HTR-8/SVneo (cell line): Measurements from ENCODE around the gene TYMP.

ENCODE experiments used
- DNase-seq: peaks from one replicate; pipeline ENCODE4 v3.0.0; 2011; ENCODE audit warnings: low spot score, mixed read lengths; ENCODE audit not compliant: insufficient read length
- FAIRE-seq: peaks from 2 replicates; lab custom pipeline; 2011; peaks lifted over from hg19 to GRCh38; lab: Jason Lieb, UNC

The TYMP gene

GRCh38 chr22:50507421-50507990 lies 22.3 kb downstream of the TYMP start, which contains the start of gene LMF2:
TSS of gene LMF2 (minus strand) at chr22:50507702. CDS start at chr22:50507675, 27 bp downstream.
- peak; percentile 73 for DNase-seq
- no peak for FAIRE-seq

GRCh38 chr22:50506611-50507420 lies 23.0 kb downstream of the TYMP start:
- FAIRE-seq = peak; percentile 23

GRCh38 chr22:50505776-50506610 lies 23.8 kb downstream of the TYMP start:
- no peak for DNase-seq
- no peak for FAIRE-seq

More at GRCh38 chr22:50506611-50507420, 23.0 kb downstream of the TYMP start:
- DNase-seq = no peak

DNA sequence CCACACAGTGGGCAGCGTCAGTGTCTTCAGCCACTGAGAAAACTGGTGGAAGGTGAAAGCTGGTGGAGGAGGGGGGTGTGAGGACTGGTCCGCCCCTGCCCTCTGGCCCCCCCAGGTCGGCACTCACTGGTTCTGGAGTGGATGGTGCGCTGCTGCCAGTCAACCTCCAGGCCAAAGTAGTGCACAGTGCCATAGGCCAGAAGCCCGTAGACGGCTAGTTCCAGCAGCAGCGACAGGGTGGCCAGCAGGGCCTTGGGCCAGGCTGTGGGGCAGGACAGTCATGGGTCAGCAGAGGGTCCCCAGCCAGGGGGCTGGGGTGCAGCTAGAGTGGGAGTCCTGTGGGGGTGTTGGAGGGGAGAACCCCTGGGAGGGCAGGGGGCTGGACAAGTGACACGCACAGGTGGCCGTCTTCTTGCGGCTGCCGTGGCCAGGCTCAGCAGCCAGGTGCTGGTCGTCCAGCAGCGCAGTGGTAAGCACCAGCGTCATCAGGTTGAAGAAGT lies 24.5 kb downstream of the TYMP start:
- DNase-seq = no peak
- FAIRE-seq = no peak

DNA sequence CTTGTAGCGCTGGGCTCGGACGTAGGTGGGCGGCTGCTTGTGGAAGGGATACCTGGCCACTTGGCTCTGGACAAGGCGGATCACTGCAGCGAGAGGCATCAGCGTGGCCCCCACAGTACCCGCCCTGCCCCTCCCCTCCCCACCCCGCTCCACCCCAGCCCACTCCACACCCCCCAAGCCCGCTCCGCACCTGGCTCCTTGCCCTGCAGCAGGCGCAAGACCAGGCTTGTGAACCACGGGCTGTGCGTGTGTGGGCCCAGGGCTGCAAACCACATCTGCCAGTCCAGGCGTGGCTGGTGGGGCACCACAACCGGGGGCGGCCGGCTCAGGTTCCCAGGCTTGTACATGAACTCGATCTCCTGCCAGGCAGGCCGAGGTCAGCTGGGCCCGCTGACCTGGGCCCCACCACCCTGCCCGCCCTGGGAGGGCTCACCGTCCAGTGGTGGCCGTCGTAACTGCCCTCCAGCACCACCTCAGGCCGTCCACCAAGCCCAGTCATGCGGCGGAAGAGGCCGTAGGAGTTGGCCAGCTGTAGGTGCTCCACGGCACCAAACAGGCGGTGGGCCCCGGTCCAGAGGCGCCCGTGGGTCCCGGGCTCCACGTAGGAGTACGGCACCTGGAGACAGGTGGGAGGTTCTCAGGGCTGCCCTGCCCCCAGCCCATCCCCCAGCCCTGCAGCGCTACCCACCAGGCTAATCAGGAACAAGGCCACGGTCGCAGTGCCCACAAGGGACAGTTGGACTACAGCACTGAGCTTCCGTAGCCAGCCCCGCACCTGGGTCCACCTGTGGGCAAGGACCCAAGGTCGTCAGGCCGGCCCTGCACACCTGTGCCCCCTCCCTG lies 25.2 kb downstream of the TYMP start:
- FAIRE-seq (no peak), DNase-seq (no peak)

- DNase-seq (no peak), FAIRE-seq (no peak)
Observed at GRCh38 chr22:50503475-50504145, 26.2 kb downstream of the TYMP start.

GRCh38 chr22:50502628-50503474 lies 27.0 kb downstream of the TYMP start:
- FAIRE-seq (no peak), DNase-seq (no peak)

DNA sequence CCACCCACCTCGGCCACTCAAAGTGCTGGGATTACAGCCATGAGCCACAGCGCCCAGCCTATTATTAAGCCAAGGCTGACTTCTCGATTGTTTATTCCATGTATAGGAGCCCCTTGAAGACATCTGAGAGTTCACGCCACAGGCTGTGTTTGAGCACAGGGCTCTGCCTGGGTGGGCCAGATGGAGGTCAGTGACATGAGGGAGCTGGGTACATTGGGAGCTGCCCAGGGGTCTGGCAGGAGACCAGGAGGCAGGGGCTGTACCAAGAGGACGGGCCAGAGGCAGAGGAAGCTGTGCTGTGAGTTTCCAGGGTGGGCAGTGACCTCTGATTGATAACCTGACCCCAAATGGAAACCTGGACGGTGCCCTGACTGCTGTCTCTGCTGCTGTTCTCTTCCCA lies 27.7 kb downstream of the TYMP start:
- FAIRE-seq = no peak
- no peak for DNase-seq

- DNase-seq (no peak), FAIRE-seq (no peak)
Observed at GRCh38 chr22:50500452-50500851, 29.4 kb downstream of the TYMP start.

DNA sequence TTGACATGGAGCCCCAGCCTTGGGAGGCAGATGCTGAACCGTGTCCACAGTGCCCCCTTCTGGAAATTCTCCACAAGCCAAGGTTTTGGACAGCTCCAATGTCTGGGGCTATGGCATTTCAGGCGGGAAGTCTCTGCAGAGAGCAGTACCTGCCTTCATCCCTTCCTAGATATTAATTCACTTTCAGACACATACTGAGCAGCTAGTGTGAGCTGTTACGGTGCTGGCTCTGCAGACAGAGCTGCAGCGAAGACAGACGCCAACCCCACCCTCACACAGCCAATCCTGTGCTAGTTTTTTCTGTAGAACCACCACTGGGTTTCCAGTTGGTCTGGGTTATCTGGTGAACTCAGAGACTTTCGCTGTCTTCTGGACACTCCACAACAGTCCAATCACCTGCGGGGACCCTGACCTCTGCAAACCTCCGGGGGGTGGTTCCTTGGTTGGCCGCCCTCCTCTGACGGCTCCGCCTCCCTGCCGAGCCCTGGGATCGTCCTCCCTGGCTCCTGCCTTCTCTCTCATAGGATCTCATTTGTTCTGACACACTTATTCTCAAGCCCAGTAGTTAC lies 31.4 kb downstream of the TYMP start:
- FAIRE-seq (no peak), DNase-seq (peak; percentile 70)

DNA sequence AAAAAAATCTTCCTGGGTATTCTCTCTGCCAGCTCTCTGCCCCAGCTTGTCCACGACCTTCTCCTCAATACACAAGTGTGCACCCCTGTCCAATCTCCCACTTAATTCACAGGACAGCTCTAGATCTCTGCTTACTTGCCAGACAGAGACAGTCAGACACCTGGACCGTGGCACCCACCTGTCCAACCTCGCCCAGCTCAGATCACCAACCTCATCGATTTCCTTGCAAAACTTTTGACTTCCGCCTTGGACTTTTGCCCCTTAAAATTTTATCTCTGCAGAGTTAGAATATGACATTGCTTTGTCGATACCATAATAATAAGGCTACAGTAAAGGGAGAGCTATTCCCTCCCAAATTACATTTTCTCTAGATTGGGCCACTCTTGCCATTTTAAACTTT lies 32.7 kb downstream of the TYMP start:
- no peak for FAIRE-seq

DNA sequence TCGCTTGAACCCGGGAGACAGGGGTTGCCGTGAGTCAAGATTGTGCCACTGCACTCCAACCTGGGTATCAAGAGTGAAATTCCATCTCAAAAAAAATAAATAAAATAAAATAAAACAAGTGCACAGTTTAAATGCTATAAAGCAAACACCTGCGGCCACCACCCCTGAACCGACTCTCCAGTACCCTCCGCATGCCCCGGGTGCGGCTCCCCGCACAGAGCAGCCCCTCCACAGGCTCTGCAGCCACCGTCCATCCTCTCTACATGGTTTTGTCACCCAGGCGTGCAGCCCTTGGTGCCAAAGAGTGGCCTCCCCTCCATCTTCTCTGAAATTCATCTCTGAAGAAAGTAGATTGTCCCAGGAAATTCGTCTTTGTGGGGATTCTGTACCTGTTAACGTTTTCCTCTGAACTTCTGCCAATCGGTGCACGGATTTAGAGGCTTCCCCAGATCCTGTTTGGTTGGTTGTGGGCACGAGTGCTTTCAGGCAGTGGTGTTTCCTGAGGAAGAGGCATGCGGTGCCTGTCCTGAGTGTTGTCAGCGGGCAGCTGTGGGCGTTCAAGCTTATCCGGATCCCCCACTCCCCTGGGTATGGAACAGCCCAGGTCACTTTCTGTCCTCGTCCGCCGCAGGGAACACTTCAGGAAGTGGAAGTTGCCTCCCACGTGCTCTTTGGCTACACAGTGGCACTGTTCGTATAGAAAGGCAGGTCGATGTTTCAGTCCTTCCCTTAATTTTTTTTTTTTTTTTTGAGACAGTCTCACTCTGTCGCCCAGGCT lies 39.1 kb downstream of the TYMP start:
- FAIRE-seq (no peak), DNase-seq (no peak)

More for the DNA sequence above, 32.7 kb downstream of the TYMP start:
- no peak for DNase-seq

- DNase-seq (no peak), FAIRE-seq (no peak)
Observed at GRCh38 chr22:50489363-50490243, 40.2 kb downstream of the TYMP start.

DNA sequence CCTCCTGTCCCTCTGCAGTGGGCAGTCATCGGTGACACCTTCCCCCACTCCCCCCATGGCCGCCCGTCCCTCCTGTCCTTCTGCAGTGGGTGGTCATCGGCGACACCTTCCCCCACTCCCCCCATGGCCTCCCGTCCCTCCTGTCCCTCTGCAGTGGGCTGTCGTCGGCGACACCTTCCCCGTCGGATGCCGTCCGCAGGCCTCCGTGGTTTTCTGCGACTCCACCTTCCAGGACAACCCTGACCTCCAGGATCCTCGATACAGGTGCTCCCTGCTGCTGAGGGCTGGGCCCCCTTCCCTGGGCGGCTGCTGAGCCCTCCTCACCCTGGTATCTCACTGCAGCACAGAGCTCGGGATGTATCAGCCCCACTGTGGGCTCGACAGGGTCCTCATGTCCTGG lies 40.9 kb downstream of the TYMP start:
- DNase-seq (no peak), FAIRE-seq (no peak)

- FAIRE-seq = no peak
- no peak for DNase-seq
Observed at GRCh38 chr22:50488006-50488677, 41.7 kb downstream of the TYMP start.
